Measurements from ENCODE around the gene CCDC171. TPM values are rescaled to one million over a fixed set of nuclear protein-coding genes. Genes with fewer than 3 reads are reported as not detected.

The CCDC171 gene
- total RNA-seq, 4 donors from 2014 or later = 1.3 to 1.7 (median 1.4) TPM

- Histone ChIP-seq H3K27me3 (no peaks in the 10 kb centered on the region), H3K27ac (replicated peaks in 1 of 4) (no peak overlapping the region), H3K36me3 (no peaks in the 10 kb centered on the region), H3K4me1 (no peaks in the 10 kb centered on the region), H3K9me3 (peaks cover 0 to 12% (median 6%) of the 10 kb centered on the region in 4 donors), H3K4me3 (no peak overlapping the region)
- DNase-seq (ENCODE audit: extremely low spot score) = no peak
- TF ChIP-seq, protein P1, sequence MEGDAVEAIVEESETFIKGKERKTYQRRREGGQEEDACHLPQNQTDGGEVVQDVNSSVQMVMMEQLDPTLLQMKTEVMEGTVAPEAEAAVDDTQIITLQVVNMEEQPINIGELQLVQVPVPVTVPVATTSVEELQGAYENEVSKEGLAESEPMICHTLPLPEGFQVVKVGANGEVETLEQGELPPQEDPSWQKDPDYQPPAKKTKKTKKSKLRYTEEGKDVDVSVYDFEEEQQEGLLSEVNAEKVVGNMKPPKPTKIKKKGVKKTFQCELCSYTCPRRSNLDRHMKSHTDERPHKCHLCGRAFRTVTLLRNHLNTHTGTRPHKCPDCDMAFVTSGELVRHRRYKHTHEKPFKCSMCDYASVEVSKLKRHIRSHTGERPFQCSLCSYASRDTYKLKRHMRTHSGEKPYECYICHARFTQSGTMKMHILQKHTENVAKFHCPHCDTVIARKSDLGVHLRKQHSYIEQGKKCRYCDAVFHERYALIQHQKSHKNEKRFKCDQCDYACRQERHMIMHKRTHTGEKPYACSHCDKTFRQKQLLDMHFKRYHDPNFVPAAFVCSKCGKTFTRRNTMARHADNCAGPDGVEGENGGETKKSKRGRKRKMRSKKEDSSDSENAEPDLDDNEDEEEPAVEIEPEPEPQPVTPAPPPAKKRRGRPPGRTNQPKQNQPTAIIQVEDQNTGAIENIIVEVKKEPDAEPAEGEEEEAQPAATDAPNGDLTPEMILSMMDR (IDR thresholded peaks at IDR 0.05) = no peak
- TF ChIP-seq EP300 (IDR thresholded peaks at IDR 0.05) (no peak), POLR2A (IDR thresholded peaks at IDR 0.05; ENCODE audit: low read depth) (no peak), POLR2AphosphoS5 (IDR thresholded peaks at IDR 0.05) (no peak)
- intact Hi-C loops (cut with DNase I) = no loop called here
These were observed 362.9 kb downstream of the CCDC171 start for GRCh38 chr9:15915711-15916110.

- no peak for DNase-seq (ENCODE audit: extremely low spot score)
These were observed 374.3 kb downstream of the CCDC171 start for GRCh38 chr9:15927161-15927560.

DNA sequence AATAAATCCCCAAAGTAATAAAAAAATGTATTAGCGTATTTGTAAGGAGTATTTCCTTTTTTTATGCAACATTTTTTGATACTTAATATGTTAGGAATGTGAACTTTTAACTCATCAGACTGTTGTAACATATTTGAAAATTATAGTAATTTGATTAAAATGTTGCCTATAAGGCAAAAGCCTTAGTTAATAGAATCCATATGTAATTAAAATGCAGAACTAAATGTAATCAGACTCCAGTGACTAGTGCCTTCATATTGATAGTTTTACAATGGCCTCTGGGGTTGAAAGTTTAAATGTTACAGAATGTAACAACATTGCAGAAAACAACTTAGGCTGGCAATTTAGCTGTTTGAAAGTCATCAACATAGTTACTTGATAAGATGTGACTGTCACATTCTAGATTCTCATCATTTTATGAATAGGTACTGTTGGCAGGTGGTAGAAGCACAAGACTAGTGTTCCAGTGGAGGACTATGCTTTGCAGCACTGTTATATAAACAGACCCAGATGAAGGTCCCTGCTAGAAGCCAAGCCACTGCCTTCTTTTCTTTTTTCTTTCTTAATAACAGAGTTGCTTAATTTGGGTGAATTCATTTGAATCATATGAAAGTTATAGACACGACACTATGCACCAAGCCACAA, 382.9 kb downstream of the CCDC171 start:
- DNase-seq (ENCODE audit: extremely low spot score) = no peak
- no peaks in the 10 kb centered on the region for H3K9me3 ChIP-seq
- intact Hi-C loops (cut with DNase I) = no loop called here
- H3K27me3 ChIP-seq = no peaks in the 10 kb centered on the region
- peaks cover 0 to 10% (median 2%) of the 10 kb centered on the region in 4 donors for H3K4me1 ChIP-seq
- 84% methylated on average over 2 of the region's 2 CpGs for WGBS
- H3K4me3 ChIP-seq = no peak overlapping the region
- no peaks in the 10 kb centered on the region for H3K36me3 ChIP-seq
- TF ChIP-seq, protein P1 (IDR thresholded peaks at IDR 0.05) = no peak
- no peak for TF ChIP-seq POLR2A (IDR thresholded peaks at IDR 0.05; ENCODE audit: low read depth)
- no peak for TF ChIP-seq POLR2AphosphoS5 (IDR thresholded peaks at IDR 0.05)
- no peak for TF ChIP-seq EP300 (IDR thresholded peaks at IDR 0.05)
- no peak overlapping the region for H3K27ac ChIP-seq (replicated peaks in 1 of 4)

More at GRCh38 chr9:15927161-15927560, 374.3 kb downstream of the CCDC171 start:
- Histone ChIP-seq H3K9me3 (no peaks in the 10 kb centered on the region), H3K27me3 (no peaks in the 10 kb centered on the region), H3K27ac (replicated peaks in 1 of 4) (no peak overlapping the region), H3K4me3 (no peak overlapping the region), H3K4me1 (no peaks in the 10 kb centered on the region), H3K36me3 (no peaks in the 10 kb centered on the region)
- TF ChIP-seq, protein P1 (IDR thresholded peaks at IDR 0.05) = no peak
- TF ChIP-seq EP300 (IDR thresholded peaks at IDR 0.05) (no peak), POLR2A (IDR thresholded peaks at IDR 0.05; ENCODE audit: low read depth) (no peak), POLR2AphosphoS5 (IDR thresholded peaks at IDR 0.05) (no peak)
- intact Hi-C loops (cut with DNase I) = no loop called here
- WGBS = 78% methylated on average over 2 of the region's 2 CpGs

DNA sequence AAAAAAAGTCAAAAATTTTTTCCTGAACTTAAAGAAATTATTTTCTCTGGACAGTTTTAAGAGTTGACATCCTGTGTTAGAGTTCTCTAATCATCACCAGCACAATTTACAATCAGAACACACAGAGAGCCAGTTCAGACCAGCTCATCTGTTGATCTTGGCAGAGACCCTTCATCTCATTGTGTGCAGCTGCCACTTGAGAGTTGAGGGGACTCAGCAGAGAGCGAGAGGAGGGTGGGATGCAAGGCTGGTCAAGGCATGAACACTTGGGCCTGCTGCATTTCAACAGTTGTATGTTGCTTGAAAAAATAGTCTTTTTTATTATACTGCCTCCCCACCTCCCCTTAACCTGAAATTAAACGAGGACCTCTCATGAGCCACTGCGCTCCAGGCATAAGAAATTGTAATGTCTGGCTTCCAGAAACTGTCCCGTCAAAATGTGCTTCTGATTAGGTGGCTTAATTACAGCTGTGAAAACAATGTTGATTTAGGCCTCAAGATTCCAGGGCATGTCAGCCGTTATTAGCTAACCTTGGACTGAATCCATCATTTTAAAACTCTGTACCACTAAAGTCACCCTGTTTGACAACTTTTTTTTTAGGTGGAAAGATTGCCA, 383.6 kb downstream of the CCDC171 start:
- Histone ChIP-seq H3K9me3 (no peaks in the 10 kb centered on the region), H3K27me3 (no peaks in the 10 kb centered on the region), H3K36me3 (no peaks in the 10 kb centered on the region), H3K4me1 (peaks cover 0 to 10% (median 2%) of the 10 kb centered on the region in 4 donors), H3K4me3 (no peak overlapping the region), H3K27ac (replicated peaks in 1 of 4) (no peak overlapping the region)
- 62% methylated on average over 5 of the region's 5 CpGs for WGBS
- TF ChIP-seq, protein P1 (IDR thresholded peaks at IDR 0.05) = no peak
- TF ChIP-seq POLR2A (IDR thresholded peaks at IDR 0.05; ENCODE audit: low read depth) (no peak), EP300 (IDR thresholded peaks at IDR 0.05) (no peak), POLR2AphosphoS5 (IDR thresholded peaks at IDR 0.05) (no peak)
- intact Hi-C loops (cut with DNase I) = no loop called here
- no peak for DNase-seq (ENCODE audit: extremely low spot score)

Measured in esophagus muscularis mucosa (tissue), 4 donors.